ENCODE measurements around the gene TAC3. TPM values are rescaled to one million over a fixed set of nuclear protein-coding genes. Genes with fewer than 3 reads are reported as not detected.
A peak's percentile ranks its signal among the peaks of the same experiment; 100 is the strongest.
"Not testable (repeated sequence)": the region's sequence is repeated elsewhere in the genome, so short reads cannot be mapped to it uniquely, and the experiment has no call there.

Gene TAC3
- total RNA-seq, 1 donor from 2014 or later, result not detected

- peak; percentile 72 for DNase-seq (ENCODE audit: low read depth)
Observed at GRCh38 chr12:56985714-56986113, 30.6 kb downstream of the TAC3 start.

DNA sequence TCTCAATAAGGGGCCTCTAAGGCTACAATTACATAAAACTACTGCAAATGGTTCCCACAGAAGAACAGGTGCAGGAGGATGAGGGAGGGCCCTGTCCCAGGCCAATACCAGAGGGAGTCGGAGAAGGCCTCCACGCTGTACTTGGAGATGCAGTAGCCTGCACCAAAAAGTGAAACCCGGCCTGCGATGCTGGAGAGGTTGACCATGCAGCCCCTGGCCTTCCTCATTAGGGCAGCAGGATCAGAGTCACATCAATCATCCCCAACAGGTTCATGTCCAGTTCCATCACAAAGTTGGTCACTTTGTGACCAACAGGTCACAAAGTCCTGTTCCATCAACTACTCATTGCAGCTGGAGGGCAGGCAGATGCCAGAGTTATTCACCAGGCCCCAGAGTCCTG, 32.9 kb downstream of the TAC3 start:
- DNase-seq (ENCODE audit: low read depth), result no peak

- not testable (repeated sequence) for DNase-seq (ENCODE audit: low read depth)
Observed at GRCh38 chr12:56982578-56983236, 33.6 kb downstream of the TAC3 start.

- DNase-seq (ENCODE audit: low read depth), result no peak
Observed at GRCh38 chr12:56980941-56981530, 35.3 kb downstream of the TAC3 start.

- no peak for DNase-seq (ENCODE audit: low read depth)
Observed at GRCh38 chr12:56980268-56980667, 36.1 kb downstream of the TAC3 start.

GRCh38 chr12:56979628-56980027, 36.7 kb downstream of the TAC3 start:
- peak; percentile 31 for DNase-seq (ENCODE audit: low read depth)

- DNase-seq (ENCODE audit: low read depth), result no peak
Observed at GRCh38 chr12:56978397-56979138, 37.8 kb downstream of the TAC3 start.

DNA sequence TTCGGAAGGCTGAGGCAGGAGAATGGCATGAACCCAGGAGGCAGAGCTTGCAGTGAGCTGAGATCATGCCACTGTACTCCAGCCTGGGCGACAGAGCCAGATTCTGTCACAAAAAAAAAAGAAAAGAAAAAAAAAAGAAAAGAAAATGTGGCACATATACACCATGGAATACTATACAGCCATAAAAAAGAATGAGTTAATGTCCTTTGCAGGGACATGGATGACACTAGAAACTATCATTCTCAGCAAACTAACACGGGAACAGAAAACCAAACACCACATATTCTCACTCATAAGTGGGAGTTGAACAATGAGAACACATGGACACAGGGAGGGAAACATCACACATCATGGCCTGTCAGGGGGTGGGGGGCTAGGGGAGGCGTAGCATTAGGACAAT, 39.0 kb downstream of the TAC3 start:
- not testable (repeated sequence) for DNase-seq (ENCODE audit: low read depth)

GRCh38 chr12:56974224-56974623, 42.1 kb downstream of the TAC3 start:
- DNase-seq (ENCODE audit: low read depth), result not testable (repeated sequence)

GRCh38 chr12:56968910-56969309, 47.4 kb downstream of the TAC3 start:
- not testable (repeated sequence) for DNase-seq (ENCODE audit: low read depth)

DNA sequence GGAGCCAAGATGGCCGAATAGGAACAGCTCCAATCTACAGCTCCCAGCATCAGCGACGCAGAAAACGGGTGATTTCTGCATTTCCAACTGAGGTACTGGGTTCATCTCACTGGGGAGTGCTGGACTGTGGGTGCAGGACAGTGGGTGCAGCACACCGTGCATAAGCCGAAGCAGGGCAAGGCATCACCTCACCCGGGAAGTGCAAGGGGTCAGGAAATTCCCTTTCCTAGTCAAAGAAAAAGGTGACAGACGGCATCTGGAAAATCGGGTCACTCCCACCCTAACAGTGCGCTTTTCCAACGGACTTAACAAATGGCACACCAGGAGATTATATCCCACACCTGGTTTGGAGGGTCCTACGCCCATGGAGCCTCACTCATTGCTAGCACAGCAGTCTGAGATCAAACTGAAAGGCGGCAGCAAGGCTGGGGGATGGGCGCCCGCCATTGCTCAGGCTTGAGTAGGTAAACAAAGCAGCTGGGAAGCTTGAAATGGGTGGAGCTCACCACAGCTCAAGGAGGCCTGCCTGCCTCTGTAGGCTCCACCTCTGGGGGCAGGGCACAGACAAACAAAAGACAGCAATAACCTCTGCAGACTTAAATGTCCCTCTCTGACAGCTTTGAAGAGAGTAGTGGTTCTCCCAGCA, 50.2 kb downstream of the TAC3 start:
- DNase-seq (ENCODE audit: low read depth), result not testable (repeated sequence)

- not testable (repeated sequence) for DNase-seq (ENCODE audit: low read depth)
Observed at GRCh38 chr12:56965124-56965523, 51.2 kb downstream of the TAC3 start.

DNA sequence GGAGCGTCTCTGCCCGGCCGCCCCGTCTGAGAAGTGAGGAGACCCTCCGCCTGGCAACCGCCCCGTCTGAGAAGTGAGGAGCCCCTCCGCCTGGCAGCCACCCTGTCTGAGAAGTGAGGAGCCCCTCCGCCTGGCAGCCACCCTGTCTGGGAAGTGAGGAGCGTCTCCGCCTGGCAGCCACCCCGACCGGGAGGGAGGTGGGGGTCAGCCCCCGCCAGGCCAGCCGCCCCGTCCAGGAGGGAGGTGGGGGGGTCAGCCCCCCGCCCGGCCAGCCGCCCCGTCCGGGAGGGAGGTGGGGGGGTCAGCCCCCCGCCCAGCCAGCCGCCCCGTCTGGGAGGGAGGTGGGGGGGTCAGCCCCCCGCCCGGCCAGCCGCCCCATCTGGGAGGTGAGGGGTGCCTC, 52.8 kb downstream of the TAC3 start:
- not testable (repeated sequence) for DNase-seq (ENCODE audit: low read depth)

GRCh38 chr12:56962247-56962646, 54.1 kb downstream of the TAC3 start:
- DNase-seq (ENCODE audit: low read depth), result not testable (repeated sequence)

Other genes with a start within 250 kb of the TAC3 start
- not detected in 2 replicates for gene SDR9C7, start 82.1 kb downstream of the TAC3 start, total RNA-seq
- 0.15 TPM in 1 of 2 replicates, not detected in the other for gene RDH16, start 58.9 kb downstream of the TAC3 start, total RNA-seq
- gene ZBTB39, start 10.0 kb downstream of the TAC3 start, total RNA-seq, result 3.0 and 7.3 TPM in 2 replicates
- not detected in 2 replicates for gene MYO1A, start 33.6 kb upstream of the TAC3 start, total RNA-seq
- 5.2 and 7.8 TPM in 2 replicates for gene NEMP1, start 62.3 kb upstream of the TAC3 start, total RNA-seq
- 13.5 and 16.3 TPM in 2 replicates for gene NAB2, start 72.6 kb upstream of the TAC3 start, total RNA-seq
- 105 and 131 TPM in 2 replicates for gene STAT6, start 94.8 kb upstream of the TAC3 start, total RNA-seq
- gene LRP1, start 112.0 kb upstream of the TAC3 start, total RNA-seq, result 11.3 and 157 TPM in 2 replicates
- gene LRP1-AS, start 131.1 kb upstream of the TAC3 start, total RNA-seq, result not detected in 2 replicates
- 0.40 TPM in 1 of 2 replicates, not detected in the other for gene NXPH4, start 200.3 kb upstream of the TAC3 start, total RNA-seq
- gene SHMT2, start 213.2 kb upstream of the TAC3 start, total RNA-seq, result 146 and 208 TPM in 2 replicates
- 1.2 TPM in 1 of 2 replicates, not detected in the other for gene STAC3, start 234.7 kb upstream of the TAC3 start, total RNA-seq

Data from renal cortical epithelial cell (primary cell).